Stimulated activated CD4-positive, alpha-beta T cell treated with anti-CD3 and anti-CD28 coated beads, TNF-alpha, amount 100 ng/mL, for 24 hours (primary cell): Measurements from ENCODE around the gene SIAH2.
"Not testable (repeated sequence)": the region's sequence is repeated elsewhere in the genome, so short reads cannot be mapped to it uniquely, and the experiment has no call there.

Experiments used
- DNase-seq, 3 experiments: peaks; one replicate each; pipeline ENCODE4 v3.0.0-alpha.2; 2020; ENCODE audit warnings: low read depth in 3 of 3

SIAH2 gene, protein sequence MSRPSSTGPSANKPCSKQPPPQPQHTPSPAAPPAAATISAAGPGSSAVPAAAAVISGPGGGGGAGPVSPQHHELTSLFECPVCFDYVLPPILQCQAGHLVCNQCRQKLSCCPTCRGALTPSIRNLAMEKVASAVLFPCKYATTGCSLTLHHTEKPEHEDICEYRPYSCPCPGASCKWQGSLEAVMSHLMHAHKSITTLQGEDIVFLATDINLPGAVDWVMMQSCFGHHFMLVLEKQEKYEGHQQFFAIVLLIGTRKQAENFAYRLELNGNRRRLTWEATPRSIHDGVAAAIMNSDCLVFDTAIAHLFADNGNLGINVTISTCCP

GRCh38 chr3:150763122-150763840 lies at the start of gene SIAH2:
Gene SIAH2, minus strand, starts transcription at chr3:150763169. Its CDS starts 320 bp downstream, at chr3:150762849.
- peak; percentile 87 to 93 (median 91) for DNase-seq

DNA sequence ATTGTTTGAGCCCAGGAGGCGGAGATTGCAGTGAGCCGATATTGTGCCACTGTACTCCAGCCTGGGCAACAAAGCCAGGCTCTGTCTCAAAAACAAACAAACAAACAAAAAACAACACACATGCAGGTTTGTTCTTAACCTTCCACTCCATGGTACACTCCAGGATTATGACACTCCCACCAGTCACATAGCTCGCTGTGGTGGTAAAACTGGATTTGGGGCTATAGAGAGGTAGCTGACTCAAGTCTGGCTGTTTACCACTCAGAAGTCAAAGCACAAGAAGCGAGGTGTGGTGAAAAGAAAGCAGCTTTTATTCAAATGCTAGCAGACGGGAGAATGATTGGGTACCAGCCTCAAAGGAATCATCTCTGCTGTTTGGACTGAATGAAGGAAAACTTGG lies 49.0 kb upstream of the SIAH2 start:
- DNase-seq = no peak

- DNase-seq = no peak
These were observed 47.7 kb upstream of the SIAH2 start for GRCh38 chr3:150810641-150811040.

- no peak for DNase-seq
These were observed 43.3 kb upstream of the SIAH2 start for GRCh38 chr3:150806185-150806835.

- DNase-seq = no peak
These were observed 42.4 kb upstream of the SIAH2 start for GRCh38 chr3:150805354-150805753.

- no peak for DNase-seq
These were observed 40.5 kb upstream of the SIAH2 start for GRCh38 chr3:150803440-150803985.

DNA sequence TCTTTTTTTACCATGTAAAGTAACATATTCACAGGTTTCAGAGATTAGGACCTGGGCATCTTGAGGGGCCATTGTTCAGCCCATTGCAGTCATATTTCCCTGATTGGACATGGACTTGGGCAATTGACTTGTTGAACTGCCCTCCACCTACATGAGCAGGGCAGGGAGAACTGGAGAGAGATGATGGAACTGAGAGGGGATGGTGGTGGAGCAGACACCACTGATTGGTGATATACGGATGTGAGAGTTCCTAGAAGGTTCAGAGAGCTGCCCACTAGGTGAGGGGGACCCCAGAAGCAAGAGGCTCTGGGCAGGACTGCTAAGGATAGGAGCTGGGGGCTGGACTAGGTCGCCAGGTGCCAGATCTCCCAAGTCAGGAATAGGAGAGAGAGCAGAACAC lies 37.8 kb upstream of the SIAH2 start:
- no peak for DNase-seq

GRCh38 chr3:150798122-150798618 lies 35.2 kb upstream of the SIAH2 start:
- DNase-seq = no peak

- DNase-seq = no peak
These were observed 34.2 kb upstream of the SIAH2 start for GRCh38 chr3:150797155-150797554.

GRCh38 chr3:150796527-150796926 lies 33.6 kb upstream of the SIAH2 start:
- DNase-seq = not testable (repeated sequence)

- no peak for DNase-seq
These were observed 30.7 kb upstream of the SIAH2 start for GRCh38 chr3:150793641-150794040.

- no peak for DNase-seq
These were observed 27.7 kb upstream of the SIAH2 start for GRCh38 chr3:150790629-150791028.

- DNase-seq = no peak
These were observed 26.5 kb upstream of the SIAH2 start for GRCh38 chr3:150789451-150789850.

DNA sequence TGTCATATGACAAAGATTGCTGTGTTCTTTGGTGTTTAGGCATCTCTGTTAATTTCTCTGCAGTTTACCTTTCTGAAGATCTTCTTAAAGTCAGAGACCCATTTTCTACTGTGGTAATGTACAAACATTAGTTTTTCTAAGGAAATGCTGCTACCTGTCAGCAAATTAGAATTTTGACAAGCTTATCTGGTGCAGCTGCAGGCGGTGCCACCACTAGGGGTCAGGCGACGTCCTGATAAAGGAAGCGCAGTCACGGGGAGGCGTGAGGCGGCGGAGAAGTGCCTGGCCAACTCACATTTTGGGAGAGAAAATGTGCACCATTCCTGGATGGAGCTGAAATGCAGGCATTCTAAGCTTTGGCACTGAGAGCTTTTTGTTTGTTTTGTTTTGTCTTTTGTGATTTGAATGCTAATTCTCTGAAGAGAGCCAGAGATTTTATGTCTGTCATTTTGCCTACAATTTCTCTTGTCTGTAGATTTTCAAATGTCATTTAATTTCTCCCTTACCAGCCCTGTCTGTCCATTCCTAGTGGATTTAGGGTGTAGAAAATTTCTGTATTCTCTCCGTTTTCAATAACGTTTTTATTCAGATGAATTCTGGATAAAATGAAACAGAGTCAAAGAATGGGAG lies 24.9 kb upstream of the SIAH2 start:
- peak; percentile 62 to 86 (median 69) for DNase-seq

GRCh38 chr3:150786791-150787190 lies 23.8 kb upstream of the SIAH2 start:
- peak in 2 of 3 experiments; percentile 14 to 18 for DNase-seq

DNA sequence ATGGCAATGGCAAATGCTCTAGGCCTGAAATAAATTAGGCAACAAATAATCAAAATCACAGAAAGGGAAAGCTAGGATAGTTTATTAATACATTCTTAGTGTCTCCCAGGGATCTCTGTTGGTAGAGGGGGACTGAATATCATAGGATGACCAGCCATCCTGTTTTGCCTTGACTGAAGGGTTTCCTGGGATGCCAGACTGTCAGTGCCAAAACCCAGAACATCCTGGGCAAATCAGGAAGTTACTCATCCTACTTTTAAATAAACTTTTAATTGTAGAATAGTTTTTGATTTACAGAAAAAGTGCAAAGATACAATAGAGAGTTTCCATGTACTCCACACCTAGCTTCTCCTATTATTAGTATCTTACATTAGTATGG lies 21.8 kb upstream of the SIAH2 start:
- no peak for DNase-seq

DNA sequence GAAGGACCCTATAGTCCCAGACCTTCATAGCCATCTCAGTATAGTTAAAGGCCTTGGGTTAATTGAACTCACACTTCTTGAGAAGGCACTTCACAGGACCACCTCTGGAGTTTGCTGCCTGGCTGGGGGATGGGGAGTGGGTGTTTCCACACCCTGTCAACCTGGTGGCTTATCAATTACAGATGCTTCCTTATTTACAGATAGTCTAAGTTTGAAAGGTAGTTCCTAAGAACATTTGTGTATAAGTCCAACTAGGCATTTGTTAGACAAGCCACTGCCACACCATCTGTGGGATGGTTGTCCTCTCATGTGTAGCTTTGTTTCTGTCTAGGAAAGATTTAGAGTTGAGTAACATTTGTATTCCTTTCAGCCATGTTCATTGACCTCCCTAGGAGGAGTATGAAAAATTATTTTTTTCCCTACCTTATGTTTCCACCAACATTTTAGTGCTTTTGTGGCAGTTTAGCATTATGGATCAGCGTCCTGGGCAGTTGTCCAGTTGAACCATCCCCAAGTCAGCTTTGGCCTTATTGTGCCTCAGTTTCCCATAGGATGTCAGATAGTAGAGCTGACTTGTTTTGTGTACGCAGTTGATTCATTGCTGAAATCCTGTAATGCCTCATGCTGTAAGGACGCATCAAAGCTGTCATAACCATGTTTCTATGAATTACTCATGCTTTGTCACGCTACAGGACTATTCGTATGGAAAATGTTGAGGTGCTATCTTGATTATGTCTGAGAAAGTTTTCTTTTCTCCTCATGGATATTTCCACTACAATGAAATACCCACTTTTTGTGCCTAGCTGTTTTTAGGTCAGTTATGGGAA lies 21.2 kb upstream of the SIAH2 start:
- DNase-seq = no peak

DNA sequence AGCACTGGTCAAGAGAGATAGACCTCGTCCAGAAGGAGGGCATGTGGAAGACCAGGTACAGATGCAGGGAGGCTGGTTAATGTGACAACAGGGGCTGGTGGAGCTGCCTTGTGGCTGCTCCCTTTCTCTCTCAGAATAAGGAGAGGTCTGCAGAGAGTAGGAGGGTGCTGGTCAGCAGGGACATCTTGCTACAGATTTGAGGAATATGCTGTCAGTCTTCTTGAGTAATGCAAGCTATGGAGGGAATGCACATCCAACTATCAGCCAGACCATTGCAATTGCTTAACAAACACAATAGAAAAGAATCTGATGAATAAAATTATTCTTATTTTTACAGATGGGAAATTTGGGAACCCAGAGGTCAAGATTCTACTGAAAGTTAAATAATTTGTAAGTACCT lies 20.3 kb upstream of the SIAH2 start:
- no peak for DNase-seq

DNA sequence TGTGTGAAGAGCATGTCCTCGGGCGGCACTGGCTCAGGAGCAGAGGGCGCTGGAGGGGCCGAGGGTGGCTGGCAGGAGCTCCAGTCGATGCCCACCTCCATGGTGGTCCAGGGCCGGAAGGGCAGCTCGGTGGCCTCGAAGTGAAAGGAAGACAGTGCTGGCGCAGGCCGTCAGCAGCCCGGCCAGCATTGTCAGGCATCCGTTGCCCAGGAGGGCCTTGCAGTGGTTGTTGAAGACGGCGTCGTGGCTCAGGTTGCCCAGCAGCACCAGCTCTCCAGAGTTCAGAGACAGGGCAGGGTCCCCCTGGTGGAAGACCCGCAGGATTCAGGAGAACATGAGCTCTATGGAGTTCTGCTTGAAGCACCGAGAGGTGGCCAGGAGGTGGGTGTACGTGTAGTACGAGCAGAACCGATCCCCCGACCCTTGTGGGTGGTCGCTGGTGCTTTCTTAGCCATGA lies 16.5 kb upstream of the SIAH2 start:
- no peak for DNase-seq

- DNase-seq = no peak
These were observed 15.9 kb upstream of the SIAH2 start for GRCh38 chr3:150778793-150779401.
